NCI-H226 (cell line): ENCODE results near the gene GNS.

Experiments
- DNase-seq: peaks from one replicate; pipeline ENCODE4 v3.0.0-alpha.2; 2015

Gene GNS

GRCh38 chr12:64759035-64759894, at the start of gene GNS:
GNS (minus strand) TSS chr12:64759406; CDS start chr12:64759276, 130 bp downstream.
- DNase-seq: peak; percentile 93

GRCh38 chr12:64808110-64808509, 48.9 kb upstream of the GNS start:
- no peak for DNase-seq

GRCh38 chr12:64806593-64807460, 47.6 kb upstream of the GNS start:
- DNase-seq: no peak

GRCh38 chr12:64806173-64806572, 47.0 kb upstream of the GNS start:
- no peak for DNase-seq

- peak; percentile 20 for DNase-seq
Measured at GRCh38 chr12:64802180-64802775, 43.1 kb upstream of the GNS start.

GRCh38 chr12:64801381-64801780, 42.2 kb upstream of the GNS start:
- peak; percentile 11 for DNase-seq

GRCh38 chr12:64800640-64801039, 41.4 kb upstream of the GNS start:
- no peak for DNase-seq

- no peak for DNase-seq
Measured at GRCh38 chr12:64798165-64798564, 39.0 kb upstream of the GNS start.

- DNase-seq: no peak
Measured at GRCh38 chr12:64797156-64797555, 38.0 kb upstream of the GNS start.

- DNase-seq: peak; percentile 76
Measured at GRCh38 chr12:64796205-64796845, 37.1 kb upstream of the GNS start.

- DNase-seq: no peak
Measured at GRCh38 chr12:64794305-64794704, 35.1 kb upstream of the GNS start.

GRCh38 chr12:64793610-64794009, 34.4 kb upstream of the GNS start:
- DNase-seq: no peak

GRCh38 chr12:64792128-64792527, 32.9 kb upstream of the GNS start:
- no peak for DNase-seq

GRCh38 chr12:64791036-64791435, 31.8 kb upstream of the GNS start:
- no peak for DNase-seq

- no peak for DNase-seq
Measured at GRCh38 chr12:64790166-64790565, 31.0 kb upstream of the GNS start.

- DNase-seq: no peak
Measured at GRCh38 chr12:64785838-64786237, 26.6 kb upstream of the GNS start.

- no peak for DNase-seq
Measured at GRCh38 chr12:64782191-64782876, 23.1 kb upstream of the GNS start.

GRCh38 chr12:64781280-64782190, 22.3 kb upstream of the GNS start:
- DNase-seq: no peak

GRCh38 chr12:64780531-64781279, 21.5 kb upstream of the GNS start:
- DNase-seq: peak; percentile 3

GRCh38 chr12:64780132-64780530, 20.9 kb upstream of the GNS start:
- DNase-seq: no peak
